Peyer's patch (tissue), 4 donors: ENCODE results near the gene TBX1. TPM values are rescaled to one million over a fixed set of nuclear protein-coding genes. Genes with fewer than 3 reads are reported as not detected.

Experiments used
- DNase-seq, 3 donors: peaks; one replicate each; pipeline ENCODE4 v3.0.0-alpha.2; 2017 to 2019
- H3K27ac ChIP-seq, 4 donors: fragments of 200-600 bp; sonication (generic); one replicate each; pipeline ENCODE4 v1.5.1; 2016 to 2019
- H3K27me3 ChIP-seq, 2 donors: fragments of 200-600 bp; sonication (generic); one replicate each; pipeline ENCODE4 v1.5.1; 2019
- H3K36me3 ChIP-seq, 3 donors: fragments of 200-600 bp; sonication (generic); one replicate each; pipeline ENCODE4 v1.5.1; 2016 to 2019
- H3K4me1 ChIP-seq, 4 donors: fragments of 200-600 bp; sonication (generic); one replicate each; pipeline ENCODE4 v1.5.1; 2016 to 2019
- H3K4me3 ChIP-seq, 4 donors: fragments of 200-600 bp; sonication (generic); 1 replicate in 3 of 4; 2 replicates in 1 of 4; pipeline ENCODE4 v1.5.1; 2016 to 2019; ENCODE audit warnings: mild to moderate bottlenecking in 1 of 4
- H3K9me3 ChIP-seq, 4 donors: fragments of 200-600 bp; sonication (generic); one replicate each; pipeline ENCODE4 v1.5.1; 2016 to 2019; ENCODE audit warnings: mild to moderate bottlenecking in 1 of 4
- POLR2A ChIP-seq, 2 donors: fragments of 450-650 bp; IDR thresholded peaks; one replicate each; pipeline ENCODE4 v1.5.1; 2017; ENCODE audit warnings: antibody characterized with exemption in 2 of 2, mild to moderate bottlenecking in 2 of 2, moderate library complexity in 2 of 2
- total RNA-seq, 4 donors: library from RNA; depleted of rRNA; stranded (reverse); fragments of >200 nt; gene quantifications; one replicate each; pipeline ENCODE4 v1.1.0, GENCODE V29; 2016
- TF ChIP-seq, protein P1 (sequence below), 6 experiments: fragments of 450-650 bp in 4 of 6; fragments of 200-600 bp in 2 of 6; sonication (generic) in 1 of 6; IDR thresholded peaks; one replicate each; pipeline ENCODE4 v1.5.1; 2017 to 2019; ENCODE audit warnings: antibody characterized with exemption in 6 of 6, mild to moderate bottlenecking in 3 of 6, moderate library complexity in 1 of 6

Gene TBX1
- total RNA-seq, 4 donors from 2014 or later, result 0.70 to 4.1 (median 1.1) TPM; not detected in 1

GRCh38 chr22:19718456-19719049, 42.0 kb upstream of the TBX1 start:
- H3K4me3 ChIP-seq, result peak overlapping the region; percentile 48 to 73 (median 65)
- DNase-seq, result no peak
- TF ChIP-seq, protein P1, sequence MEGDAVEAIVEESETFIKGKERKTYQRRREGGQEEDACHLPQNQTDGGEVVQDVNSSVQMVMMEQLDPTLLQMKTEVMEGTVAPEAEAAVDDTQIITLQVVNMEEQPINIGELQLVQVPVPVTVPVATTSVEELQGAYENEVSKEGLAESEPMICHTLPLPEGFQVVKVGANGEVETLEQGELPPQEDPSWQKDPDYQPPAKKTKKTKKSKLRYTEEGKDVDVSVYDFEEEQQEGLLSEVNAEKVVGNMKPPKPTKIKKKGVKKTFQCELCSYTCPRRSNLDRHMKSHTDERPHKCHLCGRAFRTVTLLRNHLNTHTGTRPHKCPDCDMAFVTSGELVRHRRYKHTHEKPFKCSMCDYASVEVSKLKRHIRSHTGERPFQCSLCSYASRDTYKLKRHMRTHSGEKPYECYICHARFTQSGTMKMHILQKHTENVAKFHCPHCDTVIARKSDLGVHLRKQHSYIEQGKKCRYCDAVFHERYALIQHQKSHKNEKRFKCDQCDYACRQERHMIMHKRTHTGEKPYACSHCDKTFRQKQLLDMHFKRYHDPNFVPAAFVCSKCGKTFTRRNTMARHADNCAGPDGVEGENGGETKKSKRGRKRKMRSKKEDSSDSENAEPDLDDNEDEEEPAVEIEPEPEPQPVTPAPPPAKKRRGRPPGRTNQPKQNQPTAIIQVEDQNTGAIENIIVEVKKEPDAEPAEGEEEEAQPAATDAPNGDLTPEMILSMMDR (IDR thresholded peaks at IDR 0.05), result no peak
- TF ChIP-seq POLR2A (IDR thresholded peaks at IDR 0.05), result no peak
- peak overlapping the region in 3 of 4 donors; percentile 10 to 35 (median 25) for H3K27ac ChIP-seq
- no peaks in the 10 kb centered on the region for H3K9me3 ChIP-seq
- peaks cover 0 to 28% of the 10 kb centered on the region in 2 donors for H3K27me3 ChIP-seq
- no peaks in the 10 kb centered on the region for H3K36me3 ChIP-seq
- H3K4me1 ChIP-seq, result peaks cover 4 to 42% (median 12%) of the 10 kb centered on the region in 4 donors

DNA sequence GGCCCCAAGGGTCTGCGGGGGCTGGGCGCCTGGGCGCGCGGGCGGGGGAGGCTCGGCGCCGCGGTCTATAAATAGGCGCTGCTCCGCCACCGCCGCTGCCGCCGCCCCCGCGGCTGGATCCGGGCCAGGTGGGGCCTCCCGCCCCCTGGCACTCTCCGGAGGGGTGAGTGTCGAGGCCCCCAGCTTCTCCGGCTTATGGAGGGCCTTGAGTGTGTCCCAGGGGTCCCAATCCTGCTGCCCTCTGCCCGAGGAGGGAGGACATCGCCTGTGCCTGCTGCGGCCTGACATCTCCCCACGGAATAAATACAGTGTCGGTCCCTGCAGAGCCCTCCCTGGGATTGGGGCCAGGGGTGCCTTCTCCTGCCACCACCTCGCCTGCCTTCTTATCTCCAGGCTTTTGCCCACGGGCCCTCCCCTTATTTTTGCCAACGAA, 41.5 kb upstream of the TBX1 start:
- Histone ChIP-seq H3K36me3 (no peaks in the 10 kb centered on the region), H3K27me3 (peaks cover 0 to 27% of the 10 kb centered on the region in 2 donors), H3K4me1 (peaks cover 4 to 43% (median 15%) of the 10 kb centered on the region in 4 donors), H3K27ac (peak overlapping the region in 2 of 4 donors; percentile 10 to 25), H3K4me3 (peak overlapping the region; percentile 48 to 73 (median 65)), H3K9me3 (no peaks in the 10 kb centered on the region)
- no peak for DNase-seq
- no peak for TF ChIP-seq POLR2A (IDR thresholded peaks at IDR 0.05)
- TF ChIP-seq, protein P1 (IDR thresholded peaks at IDR 0.05), result no peak

DNA sequence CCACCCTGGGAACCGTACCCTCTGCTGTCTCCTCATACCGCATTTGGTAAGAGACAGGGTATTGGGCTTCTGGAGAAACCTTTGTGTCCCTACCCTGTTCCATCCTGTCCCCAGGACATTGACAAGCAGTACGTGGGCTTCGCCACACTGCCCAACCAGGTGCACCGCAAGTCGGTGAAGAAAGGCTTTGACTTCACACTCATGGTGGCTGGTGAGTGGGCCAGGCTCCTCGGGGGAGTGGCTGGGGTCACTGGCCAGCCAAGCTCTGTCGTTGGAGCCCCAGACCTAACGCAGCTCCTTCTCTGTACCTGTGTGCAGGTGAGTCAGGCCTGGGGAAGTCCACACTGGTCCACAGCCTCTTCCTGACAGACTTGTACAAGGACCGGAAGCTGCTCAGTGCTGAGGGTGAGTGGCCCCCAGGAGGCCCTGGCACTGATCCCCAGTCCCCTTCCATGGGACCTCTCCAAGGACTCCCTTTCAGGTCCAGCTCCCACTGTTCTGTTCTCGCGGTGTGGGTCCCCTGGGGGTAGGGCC, 41.0 kb upstream of the TBX1 start:
- no peak for DNase-seq
- H3K27me3 ChIP-seq, result peaks cover 0 to 26% of the 10 kb centered on the region in 2 donors
- no peaks in the 10 kb centered on the region for H3K9me3 ChIP-seq
- H3K4me1 ChIP-seq, result peaks cover 4 to 42% (median 16%) of the 10 kb centered on the region in 4 donors
- TF ChIP-seq POLR2A (IDR thresholded peaks at IDR 0.05), result no peak
- TF ChIP-seq, protein P1 (IDR thresholded peaks at IDR 0.05), result no peak
- no peak overlapping the region for H3K4me3 ChIP-seq
- H3K27ac ChIP-seq, result no peak overlapping the region
- H3K36me3 ChIP-seq, result no peaks in the 10 kb centered on the region

- no peak overlapping the region for H3K27ac ChIP-seq
- peaks cover 0 to 19% of the 10 kb centered on the region in 2 donors for H3K27me3 ChIP-seq
- H3K9me3 ChIP-seq, result no peaks in the 10 kb centered on the region
- TF ChIP-seq POLR2A (IDR thresholded peaks at IDR 0.05), result no peak
- TF ChIP-seq, protein P1 (IDR thresholded peaks at IDR 0.05), result no peak
- no peak for DNase-seq
- peaks cover 4 to 35% (median 16%) of the 10 kb centered on the region in 4 donors for H3K4me1 ChIP-seq
- no peaks in the 10 kb centered on the region for H3K36me3 ChIP-seq
- H3K4me3 ChIP-seq, result no peak overlapping the region
These were observed 40.3 kb upstream of the TBX1 start for GRCh38 chr22:19720150-19720827.

GRCh38 chr22:19720999-19721329, 39.6 kb upstream of the TBX1 start:
- peaks cover 0 to 19% of the 10 kb centered on the region in 2 donors for H3K27me3 ChIP-seq

More at GRCh38 chr22:19720999-19721329, 39.6 kb upstream of the TBX1 start:
- Histone ChIP-seq H3K4me3 (no peak overlapping the region), H3K27ac (no peak overlapping the region), H3K9me3 (no peaks in the 10 kb centered on the region), H3K4me1 (peaks cover 4 to 35% (median 16%) of the 10 kb centered on the region in 4 donors), H3K36me3 (no peaks in the 10 kb centered on the region)
- DNase-seq, result no peak
- TF ChIP-seq, protein P1 (IDR thresholded peaks at IDR 0.05), result no peak
- no peak for TF ChIP-seq POLR2A (IDR thresholded peaks at IDR 0.05)
